KMS-11 (cell line): ENCODE results near the gene POLE.

ENCODE experiments used
- H2AFZ ChIP-seq: fragments of 200-600 bp; sonication (generic); 2 replicates; pipeline ENCODE4 v1.6.1; 2016; ENCODE audit warnings: antibody characterized with exemption, mixed run types, low read depth
- H3K27ac ChIP-seq: fragments of 200-600 bp; sonication (generic); 2 replicates; pipeline ENCODE4 v1.6.1; 2016; ENCODE audit warnings: mild to moderate bottlenecking, mixed run types
- H3K27me3 ChIP-seq: fragments of 200-600 bp; sonication (generic); 2 replicates; pipeline ENCODE4 v1.6.1; 2017; ENCODE audit warnings: mild to moderate bottlenecking, low read depth, mixed run types, moderate library complexity; ENCODE audit not compliant: insufficient read depth
- H3K36me3 ChIP-seq: fragments of 200-600 bp; sonication (generic); 2 replicates; pipeline ENCODE4 v1.6.1; 2017; ENCODE audit warnings: mild to moderate bottlenecking, mixed run types; ENCODE audit not compliant: insufficient read depth
- H3K4me1 ChIP-seq: fragments of 200-600 bp; sonication (generic); 2 replicates; pipeline ENCODE4 v1.6.1; 2016; ENCODE audit warnings: mild to moderate bottlenecking, low read depth, mixed run types; ENCODE audit not compliant: poor library complexity, severe bottlenecking
- H3K4me2 ChIP-seq: fragments of 200-600 bp; sonication (generic); 2 replicates; pipeline ENCODE4 v1.7.0; 2016; ENCODE audit warnings: mild to moderate bottlenecking, mixed run types
- H3K4me3 ChIP-seq: fragments of 200-600 bp; sonication (generic); IDR thresholded peaks from 2 replicates; pipeline ENCODE4 v1.6.1; 2017; ENCODE audit warnings: low read depth, low read length, mixed read lengths; ENCODE audit not compliant: insufficient read depth
- H3K79me2 ChIP-seq: fragments of 200-600 bp; sonication (generic); 2 replicates; pipeline ENCODE4 v1.6.1; 2016; ENCODE audit warnings: low read depth, mixed run types; ENCODE audit not compliant: insufficient read depth
- H3K9ac ChIP-seq: fragments of 200-600 bp; sonication (generic); 2 replicates; pipeline ENCODE4 v1.6.1; 2016; ENCODE audit warnings: mild to moderate bottlenecking, mixed run types
- H4K20me1 ChIP-seq: fragments of 200-600 bp; sonication (generic); 2 replicates; pipeline ENCODE4 v1.6.1; 2016; ENCODE audit warnings: mild to moderate bottlenecking, mixed run types; ENCODE audit not compliant: insufficient read depth
- CTCF ChIP-seq: fragments of 200-600 bp; sonication (generic); conservative IDR thresholded peaks from 2 replicates; pipeline ENCODE4 v1.6.1; 2017; ENCODE audit warnings: low read depth, mild to moderate bottlenecking, antibody characterized with exemption, low read length, moderate library complexity, mixed read lengths

POLE gene

GRCh38 chr12:132660052-132660451 is 27.1 kb downstream of the POLE start:
- Histone ChIP-seq H3K4me2 (no peak overlapping the region), H3K4me3 (no peak overlapping the region), H3K36me3 (no peaks in the 10 kb centered on the region), H3K27me3 (no peaks in the 10 kb centered on the region), H3K9ac (no peak overlapping the region), H2AFZ (no peak overlapping the region), H3K27ac (no peak overlapping the region), H4K20me1 (no peaks in the 10 kb centered on the region), H3K79me2 (no peaks in the 10 kb centered on the region), H3K4me1 (no peaks in the 10 kb centered on the region)
- no peak for TF ChIP-seq CTCF

GRCh38 chr12:132659146-132659545 is 28.0 kb downstream of the POLE start:
- H3K4me1 ChIP-seq, result no peaks in the 10 kb centered on the region

DNA sequence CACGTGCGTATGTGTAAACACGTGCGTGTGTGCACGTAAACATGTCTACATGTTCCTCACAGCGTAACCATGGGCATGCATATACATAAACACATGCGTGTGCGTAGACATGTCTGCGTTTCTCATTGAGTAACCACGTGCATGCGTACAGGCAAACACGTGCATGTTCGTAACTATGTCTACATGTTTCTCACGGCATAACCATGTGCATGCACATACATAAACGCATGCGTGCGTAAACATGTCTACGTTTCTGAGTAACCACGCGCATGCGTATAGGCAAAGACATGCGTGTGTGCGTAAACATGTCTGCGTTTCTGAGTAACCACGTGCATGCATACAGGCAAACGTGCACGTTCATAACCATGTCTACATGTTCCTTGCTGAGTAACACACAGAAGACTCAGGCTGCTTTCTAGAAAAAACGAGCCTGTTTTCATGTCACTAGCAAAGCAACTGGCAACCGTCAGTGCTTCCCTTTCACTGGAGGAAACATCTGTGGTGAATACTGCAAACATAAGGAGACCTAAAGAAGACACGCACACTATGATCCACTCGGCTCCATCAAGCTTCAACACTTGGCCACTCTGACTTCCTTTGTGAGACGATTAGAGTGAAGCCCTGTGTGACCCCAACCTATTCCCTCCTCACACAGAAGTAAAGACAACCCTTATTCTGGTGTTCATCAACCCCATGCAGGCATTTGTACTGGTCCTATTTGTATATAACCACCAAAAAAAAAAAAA is 28.8 kb downstream of the POLE start:
- no peaks in the 10 kb centered on the region for H3K79me2 ChIP-seq
- no peak overlapping the region for H2AFZ ChIP-seq
- no peaks in the 10 kb centered on the region for H3K4me1 ChIP-seq
- no peak overlapping the region for H3K4me2 ChIP-seq
- TF ChIP-seq CTCF, result no peak
- no peak overlapping the region for H3K27ac ChIP-seq
- H3K36me3 ChIP-seq, result no peaks in the 10 kb centered on the region
- no peaks in the 10 kb centered on the region for H4K20me1 ChIP-seq
- H3K4me3 ChIP-seq, result no peak overlapping the region
- no peak overlapping the region for H3K9ac ChIP-seq
- H3K27me3 ChIP-seq, result no peaks in the 10 kb centered on the region

More at GRCh38 chr12:132659146-132659545, 28.0 kb downstream of the POLE start:
- H4K20me1 ChIP-seq, result no peaks in the 10 kb centered on the region
- no peaks in the 10 kb centered on the region for H3K36me3 ChIP-seq
- H3K27me3 ChIP-seq, result no peaks in the 10 kb centered on the region
- no peak for TF ChIP-seq CTCF
- no peak overlapping the region for H3K4me3 ChIP-seq
- H3K79me2 ChIP-seq, result no peaks in the 10 kb centered on the region
- no peak overlapping the region for H3K27ac ChIP-seq
- H2AFZ ChIP-seq, result no peak overlapping the region
- no peak overlapping the region for H3K9ac ChIP-seq
- H3K4me2 ChIP-seq, result no peak overlapping the region

DNA sequence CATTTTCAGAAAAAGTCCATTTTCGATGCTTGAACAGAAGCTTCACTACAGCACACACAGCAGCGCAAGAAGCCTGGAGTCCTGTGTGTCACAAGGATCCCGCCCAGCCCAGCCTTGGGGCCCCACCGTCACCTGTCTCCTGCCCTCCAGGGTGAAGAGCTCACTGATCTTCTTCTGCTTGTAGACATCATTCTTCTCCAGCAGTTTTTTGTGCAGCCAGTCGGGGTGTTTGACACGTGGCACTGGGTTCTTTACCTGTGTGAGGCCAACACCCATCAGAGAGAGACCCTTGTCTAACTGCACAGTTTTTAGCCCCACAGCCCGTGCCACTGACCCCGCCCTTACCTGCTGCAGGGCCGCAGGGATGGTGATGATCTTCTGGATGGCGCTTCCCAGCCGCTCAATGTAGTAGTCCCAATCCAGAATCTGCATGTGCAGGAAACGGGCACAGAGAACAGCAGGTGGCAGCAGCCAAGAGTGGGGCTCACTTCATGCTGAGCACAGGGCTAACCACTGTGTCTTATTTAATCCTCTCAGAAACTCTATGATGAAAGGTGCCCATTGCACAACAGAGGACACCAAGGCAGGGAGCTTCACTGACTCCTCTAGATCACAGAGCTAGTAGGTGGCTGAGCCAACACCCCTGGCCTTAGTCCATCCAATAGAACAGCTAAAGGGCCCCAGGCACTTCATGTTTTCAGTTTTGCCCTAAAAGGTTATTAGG is 30.0 kb downstream of the POLE start:
- H3K36me3 ChIP-seq, result no peaks in the 10 kb centered on the region
- TF ChIP-seq CTCF, result no peak
- H3K4me2 ChIP-seq, result no peak overlapping the region

More for the DNA sequence above, 30.0 kb downstream of the POLE start:
- Histone ChIP-seq H4K20me1 (no peaks in the 10 kb centered on the region), H3K27ac (no peak overlapping the region), H3K27me3 (no peaks in the 10 kb centered on the region), H3K4me1 (no peaks in the 10 kb centered on the region), H2AFZ (no peak overlapping the region), H3K79me2 (no peaks in the 10 kb centered on the region), H3K9ac (no peak overlapping the region), H3K4me3 (no peak overlapping the region)
